ENCODE data around the gene PDXK. TPM values are rescaled to one million over a fixed set of nuclear protein-coding genes. Genes with fewer than 3 reads are reported as not detected.

The PDXK gene
- total and polyA plus RNA-seq, 9 of the 15 experiments (the other 6 are each of a cell fraction or from before 2014, with no cell fraction given): 5.6 to 162 (median 76.5) TPM

GRCh38 chr21:43697758-43698643 lies 20.9 kb upstream of the PDXK start (continued):
- TF ChIP-seq, protein P1, sequence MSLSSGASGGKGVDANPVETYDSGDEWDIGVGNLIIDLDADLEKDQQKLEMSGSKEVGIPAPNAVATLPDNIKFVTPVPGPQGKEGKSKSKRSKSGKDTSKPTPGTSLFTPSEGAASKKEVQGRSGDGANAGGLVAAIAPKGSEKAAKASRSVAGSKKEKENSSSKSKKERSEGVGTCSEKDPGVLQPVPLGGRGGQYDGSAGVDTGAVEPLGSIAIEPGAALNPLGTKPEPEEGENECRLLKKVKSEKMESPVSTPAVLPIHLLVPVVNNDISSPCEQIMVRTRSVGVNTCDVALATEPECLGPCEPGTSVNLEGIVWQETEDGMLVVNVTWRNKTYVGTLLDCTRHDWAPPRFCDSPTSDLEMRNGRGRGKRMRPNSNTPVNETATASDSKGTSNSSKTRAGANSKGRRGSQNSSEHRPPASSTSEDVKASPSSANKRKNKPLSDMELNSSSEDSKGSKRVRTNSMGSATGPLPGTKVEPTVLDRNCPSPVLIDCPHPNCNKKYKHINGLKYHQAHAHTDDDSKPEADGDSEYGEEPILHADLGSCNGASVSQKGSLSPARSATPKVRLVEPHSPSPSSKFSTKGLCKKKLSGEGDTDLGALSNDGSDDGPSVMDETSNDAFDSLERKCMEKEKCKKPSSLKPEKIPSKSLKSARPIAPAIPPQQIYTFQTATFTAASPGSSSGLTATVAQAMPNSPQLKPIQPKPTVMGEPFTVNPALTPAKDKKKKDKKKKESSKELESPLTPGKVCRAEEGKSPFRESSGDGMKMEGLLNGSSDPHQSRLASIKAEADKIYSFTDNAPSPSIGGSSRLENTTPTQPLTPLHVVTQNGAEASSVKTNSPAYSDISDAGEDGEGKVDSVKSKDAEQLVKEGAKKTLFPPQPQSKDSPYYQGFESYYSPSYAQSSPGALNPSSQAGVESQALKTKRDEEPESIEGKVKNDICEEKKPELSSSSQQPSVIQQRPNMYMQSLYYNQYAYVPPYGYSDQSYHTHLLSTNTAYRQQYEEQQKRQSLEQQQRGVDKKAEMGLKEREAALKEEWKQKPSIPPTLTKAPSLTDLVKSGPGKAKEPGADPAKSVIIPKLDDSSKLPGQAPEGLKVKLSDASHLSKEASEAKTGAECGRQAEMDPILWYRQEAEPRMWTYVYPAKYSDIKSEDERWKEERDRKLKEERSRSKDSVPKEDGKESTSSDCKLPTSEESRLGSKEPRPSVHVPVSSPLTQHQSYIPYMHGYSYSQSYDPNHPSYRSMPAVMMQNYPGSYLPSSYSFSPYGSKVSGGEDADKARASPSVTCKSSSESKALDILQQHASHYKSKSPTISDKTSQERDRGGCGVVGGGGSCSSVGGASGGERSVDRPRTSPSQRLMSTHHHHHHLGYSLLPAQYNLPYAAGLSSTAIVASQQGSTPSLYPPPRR (CRISPR knock-in tag; IDR thresholded peaks at IDR 0.05; ENCODE audit: borderline replicate concordance): no peak
- peak; percentile 16; the same call in 1 of the 2 replicates for TF ChIP-seq TRIM28 (IDR thresholded peaks at IDR 0.05)
- no peak for TF ChIP-seq ZC3H11A (IDR thresholded peaks at IDR 0.05; ENCODE audit: low read depth, low read length)
- TF ChIP-seq, protein P2, sequence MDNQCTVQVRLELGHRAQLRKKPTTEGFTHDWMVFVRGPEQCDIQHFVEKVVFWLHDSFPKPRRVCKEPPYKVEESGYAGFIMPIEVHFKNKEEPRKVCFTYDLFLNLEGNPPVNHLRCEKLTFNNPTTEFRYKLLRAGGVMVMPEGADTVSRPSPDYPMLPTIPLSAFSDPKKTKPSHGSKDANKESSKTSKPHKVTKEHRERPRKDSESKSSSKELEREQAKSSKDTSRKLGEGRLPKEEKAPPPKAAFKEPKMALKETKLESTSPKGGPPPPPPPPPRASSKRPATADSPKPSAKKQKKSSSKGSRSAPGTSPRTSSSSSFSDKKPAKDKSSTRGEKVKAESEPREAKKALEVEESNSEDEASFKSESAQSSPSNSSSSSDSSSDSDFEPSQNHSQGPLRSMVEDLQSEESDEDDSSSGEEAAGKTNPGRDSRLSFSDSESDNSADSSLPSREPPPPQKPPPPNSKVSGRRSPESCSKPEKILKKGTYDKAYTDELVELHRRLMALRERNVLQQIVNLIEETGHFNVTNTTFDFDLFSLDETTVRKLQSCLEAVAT (IDR thresholded peaks at IDR 0.05): 0 out of 4 replicates have a peak, but pooled peaks of 1 of the 2 experiments have one; percentile 34
- TF ChIP-seq NRF1 (conservative IDR thresholded peaks at IDR 0.05 in 1 of 2, IDR thresholded peaks at IDR 0.05 in 1 of 2): peak in 1 of 2 experiments; percentile 27; a peak in 1 of 4 replicates
- peak; percentile 49; the same call in 1 of the 2 replicates for TF ChIP-seq DMBX1 (CRISPR knock-in tag; IDR thresholded peaks at IDR 0.05; ENCODE audit: borderline replicate concordance)
- TF ChIP-seq ZNF583 (CRISPR knock-in tag; IDR thresholded peaks at IDR 0.05): 0 out of 2 replicates have a peak, but pooled peaks have one; percentile 20
- no peak for TF ChIP-seq CTBP1 (IDR thresholded peaks at IDR 0.05; ENCODE audit: borderline replicate concordance)
- peak; percentile 70; the same call in 1 of the 2 replicates for TF ChIP-seq LEF1 (IDR thresholded peaks at IDR 0.05)
- TF ChIP-seq SIRT6 (IDR thresholded peaks at IDR 0.05; ENCODE audit: low read depth, low read length): no peak
- peak; percentile 77; the same call in 1 of the 2 replicates for TF ChIP-seq ZNF12 (CRISPR knock-in tag; IDR thresholded peaks at IDR 0.05)
- TF ChIP-seq ZBTB17 (CRISPR knock-in tag; IDR thresholded peaks at IDR 0.05): 0 out of 2 replicates have a peak, but pooled peaks have one; percentile 31
- TF ChIP-seq RBBP5 (IDR thresholded peaks at IDR 0.05; ENCODE audit: borderline replicate concordance, insufficient read depth, low read length, poor library complexity, severe bottlenecking): no peak
- no peak for TF ChIP-seq CREBBP (IDR thresholded peaks at IDR 0.05; ENCODE audit: low read depth, low read length)
- TF ChIP-seq, protein P3, sequence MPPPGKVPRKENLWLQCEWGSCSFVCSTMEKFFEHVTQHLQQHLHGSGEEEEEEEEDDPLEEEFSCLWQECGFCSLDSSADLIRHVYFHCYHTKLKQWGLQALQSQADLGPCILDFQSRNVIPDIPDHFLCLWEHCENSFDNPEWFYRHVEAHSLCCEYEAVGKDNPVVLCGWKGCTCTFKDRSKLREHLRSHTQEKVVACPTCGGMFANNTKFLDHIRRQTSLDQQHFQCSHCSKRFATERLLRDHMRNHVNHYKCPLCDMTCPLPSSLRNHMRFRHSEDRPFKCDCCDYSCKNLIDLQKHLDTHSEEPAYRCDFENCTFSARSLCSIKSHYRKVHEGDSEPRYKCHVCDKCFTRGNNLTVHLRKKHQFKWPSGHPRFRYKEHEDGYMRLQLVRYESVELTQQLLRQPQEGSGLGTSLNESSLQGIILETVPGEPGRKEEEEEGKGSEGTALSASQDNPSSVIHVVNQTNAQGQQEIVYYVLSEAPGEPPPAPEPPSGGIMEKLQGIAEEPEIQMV (tag; conservative IDR thresholded peaks at IDR 0.05; ENCODE audit: low read depth): 0 out of 2 replicates have a peak, but pooled peaks have one; percentile 37
- no peak for TF ChIP-seq ID3 (CRISPR knock-in tag; IDR thresholded peaks at IDR 0.05)
- peak; percentile 23; the same call in 1 of the 2 replicates for TF ChIP-seq ID3 (tag; IDR thresholded peaks at IDR 0.05)
- peak; percentile 11; the same call in 1 of the 2 replicates for TF ChIP-seq ZNF384 (IDR thresholded peaks at IDR 0.05; ENCODE audit: low read depth, low read length)
- TF ChIP-seq GATAD2A (IDR thresholded peaks at IDR 0.05): no peak

All from K562 (cell line).